ENCODE measurements around the gene CC2D1B.

CC2D1B gene

GRCh38 chr1:52305417-52306226 lies 60.4 kb downstream of the CC2D1B start:
- in situ Hi-C loops (cut with MboI; ENCODE audit: low sequenced_read_pairs), result no loop called here
